HG03378 (cell line): ENCODE results near the gene RASAL1.

Experiments used
- ATAC-seq: cut with Tn5 transposase; IDR thresholded peaks from one replicate; pipeline ENCODE4 v1.9.1; 2021; ENCODE audit warnings: mild to moderate bottlenecking, moderate library complexity; ENCODE audit not compliant: unreplicated experiment

RASAL1 gene

DNA sequence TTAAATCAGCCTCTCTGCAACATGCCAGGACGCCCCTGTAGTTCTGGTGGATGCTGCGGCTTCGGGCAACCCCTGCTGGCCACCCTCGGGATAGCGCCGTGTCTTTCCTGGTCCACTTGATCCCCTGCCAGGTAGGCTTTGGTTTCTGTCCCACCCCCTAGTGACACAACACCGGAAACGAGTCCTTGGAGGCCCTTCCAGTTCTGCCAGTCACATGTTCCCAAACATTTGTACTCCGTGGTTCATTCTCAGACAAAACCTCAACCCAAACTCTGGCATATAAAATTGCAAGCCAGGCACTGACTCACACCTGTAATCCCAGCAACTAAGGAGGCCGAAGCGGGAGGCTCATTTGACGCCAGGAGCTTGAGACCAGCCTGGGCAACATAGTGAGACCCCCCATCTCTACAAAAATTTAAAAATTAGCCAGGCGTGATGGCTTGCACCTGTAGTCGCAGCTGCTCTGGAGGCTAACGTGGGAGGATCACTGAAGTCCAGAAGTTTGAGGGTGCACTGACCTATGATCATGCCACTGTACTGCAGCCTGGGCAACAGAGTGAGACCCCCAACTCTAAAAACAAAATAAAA is 37.0 kb downstream of the RASAL1 start:
- ATAC-seq: no peak

DNA sequence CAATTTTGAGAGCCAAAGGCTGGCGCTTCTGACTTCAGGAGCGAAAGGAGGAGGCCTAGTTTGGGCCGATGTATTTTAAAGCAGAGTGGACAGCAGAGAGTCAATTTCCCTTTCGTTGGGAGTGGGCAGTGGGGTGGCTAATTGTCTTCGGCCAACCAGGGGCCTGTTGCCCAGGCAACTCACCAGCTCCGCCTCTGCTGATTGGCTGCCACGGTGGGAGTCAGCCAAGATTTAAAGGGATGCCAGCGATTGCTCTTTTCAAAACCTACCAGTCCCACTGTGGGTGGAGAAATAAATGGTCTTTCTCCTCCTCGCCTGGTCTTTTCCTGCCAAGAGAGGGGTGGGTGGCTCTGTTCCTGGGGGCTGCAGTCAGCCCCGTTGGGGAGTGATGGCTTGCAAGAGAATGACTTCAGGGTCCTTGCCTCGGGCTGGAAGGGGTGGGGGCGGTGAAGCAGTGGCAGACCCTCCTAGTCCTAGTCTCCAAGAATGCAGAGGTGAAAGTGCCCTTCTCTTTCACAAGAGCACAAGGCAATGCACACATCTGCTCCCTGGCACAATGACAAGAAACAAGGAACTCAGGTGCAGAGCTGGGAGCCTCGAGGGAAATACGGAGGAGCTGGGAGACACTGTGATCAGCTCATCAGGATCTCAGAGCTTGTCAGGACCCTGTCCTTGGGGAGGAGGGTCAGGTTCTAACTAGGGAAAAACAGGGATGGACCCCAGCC is 37.7 kb downstream of the RASAL1 start:
- ATAC-seq: no peak

DNA sequence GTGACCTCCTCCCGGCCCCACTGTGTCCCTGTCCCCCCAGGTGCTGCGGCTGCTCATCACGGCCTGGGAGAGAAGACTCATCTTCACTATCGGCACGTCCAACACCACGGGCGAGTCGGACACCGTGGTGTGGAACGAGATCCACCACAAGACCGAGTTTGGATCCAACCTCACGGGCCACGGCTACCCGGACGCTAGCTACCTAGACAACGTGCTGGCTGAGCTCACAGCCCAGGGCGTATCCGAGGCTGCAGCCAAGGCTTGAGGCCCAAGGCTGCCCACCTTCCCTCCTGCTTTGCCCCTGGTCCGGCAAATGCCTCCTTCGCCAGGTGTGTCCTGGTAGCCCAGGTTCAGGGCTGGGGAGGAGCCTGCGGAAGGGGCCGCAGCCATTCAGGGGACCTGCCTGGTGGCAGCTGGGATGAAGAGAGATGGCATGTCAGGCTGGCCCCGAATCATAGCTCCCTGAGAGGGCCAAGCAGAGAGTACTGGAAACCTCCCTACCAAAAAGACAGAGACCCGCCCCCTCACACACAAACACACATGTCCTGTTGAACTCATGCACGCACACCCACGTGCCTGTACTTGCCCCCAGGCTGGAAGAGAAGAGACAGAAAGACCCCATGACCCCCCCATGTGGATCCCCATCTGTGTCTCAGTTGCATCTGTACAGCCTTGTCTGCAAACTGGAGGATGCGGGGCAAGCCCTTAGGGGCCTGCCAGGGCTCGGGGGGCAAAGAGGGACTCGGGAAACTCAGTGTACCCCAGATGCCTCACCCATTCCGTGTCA is 38.7 kb downstream of the RASAL1 start:
- ATAC-seq: no peak

DNA sequence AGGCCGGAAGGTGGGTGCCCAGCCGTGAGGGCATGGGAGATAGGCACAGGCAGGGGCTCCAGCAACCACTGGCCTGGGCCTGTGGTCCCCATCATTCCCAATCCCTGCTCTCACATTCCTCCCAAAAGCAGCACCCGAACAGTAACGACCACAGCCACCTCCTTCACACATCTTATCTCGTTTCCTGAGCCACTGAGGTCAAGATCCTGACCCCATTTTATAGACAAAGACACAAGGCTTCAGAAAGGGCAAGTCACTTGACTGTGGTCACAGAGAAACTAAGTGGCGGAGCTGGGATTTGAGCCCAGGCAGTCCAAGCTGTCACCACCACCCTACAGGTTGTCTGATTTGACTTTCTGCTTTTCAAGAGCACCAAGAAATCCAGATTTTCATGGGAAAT is 40.2 kb downstream of the RASAL1 start:
- no peak for ATAC-seq

DNA sequence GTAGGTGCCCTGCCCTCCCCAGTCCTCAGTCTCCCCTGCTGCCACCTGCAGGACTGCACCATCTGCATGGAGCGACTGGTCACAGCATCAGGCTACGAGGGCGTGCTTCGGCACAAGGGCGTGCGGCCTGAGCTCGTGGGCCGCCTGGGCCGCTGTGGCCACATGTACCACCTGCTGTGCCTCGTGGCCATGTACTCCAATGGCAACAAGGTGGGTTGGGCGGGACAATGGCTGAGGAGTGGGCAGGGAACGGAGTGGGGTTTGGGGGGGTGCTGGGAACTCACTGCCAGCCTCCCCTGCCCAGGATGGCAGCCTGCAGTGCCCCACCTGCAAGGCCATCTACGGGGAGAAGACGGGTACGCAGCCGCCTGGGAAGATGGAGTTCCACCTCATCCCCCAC is 40.8 kb downstream of the RASAL1 start:
- no peak for ATAC-seq

DNA sequence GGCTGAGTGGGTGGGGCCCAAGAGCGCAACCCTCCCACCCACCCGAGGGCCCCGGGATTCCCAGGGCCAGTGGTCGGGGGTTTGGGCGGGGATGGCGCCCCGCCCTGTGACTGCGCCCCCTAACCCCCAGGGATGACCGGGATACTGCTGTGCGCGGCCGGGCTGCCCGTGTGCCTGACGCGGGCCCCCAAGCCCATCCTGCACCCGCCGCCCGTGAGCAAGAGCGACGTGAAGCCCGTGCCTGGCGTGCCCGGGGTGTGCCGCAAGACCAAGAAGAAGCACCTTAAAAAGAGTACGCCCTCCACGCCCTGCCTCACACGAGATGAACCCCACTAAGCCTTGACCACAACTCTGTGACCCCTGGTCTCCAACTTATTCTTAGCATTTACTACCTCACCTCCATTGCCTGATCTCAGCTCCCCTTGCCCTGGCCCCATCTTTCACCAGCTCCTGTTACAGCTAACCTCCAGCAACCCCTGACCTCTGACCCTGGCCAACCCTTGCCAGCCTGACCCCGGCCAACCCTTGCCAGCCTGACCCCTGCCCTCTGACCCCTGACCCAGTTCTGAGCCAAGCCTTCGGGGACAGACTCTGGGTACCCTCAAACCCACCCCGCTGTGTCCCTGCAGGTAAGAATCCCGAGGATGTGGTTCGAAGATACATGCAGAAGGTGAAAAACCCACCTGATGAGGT is 42.0 kb downstream of the RASAL1 start:
- ATAC-seq: no peak

DNA sequence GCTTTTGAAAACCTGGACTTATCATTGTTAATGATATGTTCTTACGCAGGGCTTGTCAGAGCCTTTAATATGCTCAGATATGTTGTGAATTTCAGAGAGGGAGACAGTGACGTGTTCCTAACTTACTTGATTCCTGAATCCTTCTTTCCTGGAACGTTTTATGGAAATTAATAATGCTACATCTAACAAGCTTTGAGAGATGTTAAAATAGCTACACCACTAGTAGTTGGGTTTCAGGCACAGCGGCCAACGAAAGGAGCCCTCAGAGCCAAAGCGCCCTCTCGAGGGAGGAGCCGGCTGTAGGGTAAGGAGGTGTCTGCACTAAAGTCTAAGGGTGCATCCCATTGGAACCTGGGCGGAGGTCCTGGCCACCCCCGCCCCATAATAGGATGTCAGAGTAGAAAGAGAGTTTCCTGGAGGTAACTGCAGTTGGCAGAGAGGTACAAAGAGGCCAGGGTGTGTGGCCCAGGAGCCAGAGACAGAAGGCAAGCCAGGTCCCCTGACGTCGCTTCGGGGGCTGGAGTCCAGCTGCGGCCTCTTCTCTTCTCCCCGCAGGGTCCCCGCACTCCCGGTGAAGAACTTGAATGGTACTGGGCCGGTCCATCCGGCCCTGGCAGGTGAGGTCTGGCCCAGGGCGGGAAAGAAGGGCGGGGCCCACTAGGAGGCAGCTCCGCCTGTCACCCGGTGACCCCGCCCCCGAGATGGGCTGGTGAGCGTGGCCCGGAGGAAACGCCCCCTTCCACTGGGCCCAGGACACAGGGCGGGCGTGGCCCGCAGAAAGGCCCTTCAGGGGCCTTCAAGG is 42.8 kb downstream of the RASAL1 start:
- no peak for ATAC-seq

DNA sequence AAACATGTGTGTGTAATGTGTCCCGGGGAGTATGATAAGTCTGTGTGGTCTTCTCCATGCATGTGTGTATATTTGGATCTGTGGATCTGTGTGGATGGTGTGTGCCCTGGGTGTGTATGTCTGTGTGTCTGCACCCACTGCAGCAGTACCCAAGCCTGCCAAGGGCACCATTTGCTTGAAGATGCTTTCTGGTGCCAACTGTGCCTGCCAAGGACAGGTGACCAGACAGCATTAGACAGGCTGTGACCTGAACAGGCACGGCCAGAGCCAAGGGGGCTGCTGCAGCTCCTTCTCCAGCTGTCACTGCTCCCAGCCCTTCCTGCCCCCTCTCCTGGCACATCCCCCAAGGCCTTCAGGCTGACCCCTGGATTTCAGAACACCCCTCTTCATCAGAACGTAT is 44.1 kb downstream of the RASAL1 start:
- no peak for ATAC-seq

DNA sequence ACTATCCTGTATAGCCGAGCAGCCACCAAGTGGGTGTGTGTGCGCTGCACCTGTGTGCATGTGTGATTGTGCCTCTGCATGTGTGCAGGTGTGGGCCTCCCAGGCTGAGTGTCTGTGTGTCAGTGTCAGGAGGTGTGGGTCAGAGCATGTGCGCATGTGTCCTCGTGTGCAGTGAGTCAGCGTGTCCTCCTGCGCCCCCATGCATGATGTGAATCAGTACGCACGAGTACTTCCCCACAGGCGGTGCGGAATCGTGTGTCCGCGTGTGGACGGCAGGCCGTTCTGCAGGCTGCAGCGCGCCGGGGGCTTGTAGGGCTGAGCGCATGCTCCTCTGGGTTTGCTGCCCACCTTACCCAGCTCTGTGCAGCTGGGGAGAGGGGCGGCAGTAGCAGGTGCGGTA is 44.8 kb downstream of the RASAL1 start:
- ATAC-seq: no peak

DNA sequence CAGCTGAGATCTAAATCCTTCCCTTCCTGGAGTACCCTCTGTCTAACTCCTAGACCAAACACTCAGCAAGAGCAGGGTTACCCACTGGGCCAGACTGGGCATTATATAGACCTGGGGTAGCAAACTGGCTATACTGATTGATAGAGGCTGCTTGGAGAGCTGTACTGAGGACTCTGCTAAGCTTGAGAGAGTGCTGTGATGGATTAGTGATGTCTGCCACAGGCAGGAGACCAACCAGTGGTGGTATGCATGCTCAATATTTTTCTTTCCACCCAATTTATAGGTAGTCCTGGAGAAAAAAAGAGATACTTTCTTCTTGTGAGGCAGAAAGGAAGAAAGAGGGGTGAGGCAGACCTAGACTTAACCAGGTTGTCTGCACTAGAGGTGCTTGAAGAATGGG is 45.7 kb downstream of the RASAL1 start:
- no peak for ATAC-seq

DNA sequence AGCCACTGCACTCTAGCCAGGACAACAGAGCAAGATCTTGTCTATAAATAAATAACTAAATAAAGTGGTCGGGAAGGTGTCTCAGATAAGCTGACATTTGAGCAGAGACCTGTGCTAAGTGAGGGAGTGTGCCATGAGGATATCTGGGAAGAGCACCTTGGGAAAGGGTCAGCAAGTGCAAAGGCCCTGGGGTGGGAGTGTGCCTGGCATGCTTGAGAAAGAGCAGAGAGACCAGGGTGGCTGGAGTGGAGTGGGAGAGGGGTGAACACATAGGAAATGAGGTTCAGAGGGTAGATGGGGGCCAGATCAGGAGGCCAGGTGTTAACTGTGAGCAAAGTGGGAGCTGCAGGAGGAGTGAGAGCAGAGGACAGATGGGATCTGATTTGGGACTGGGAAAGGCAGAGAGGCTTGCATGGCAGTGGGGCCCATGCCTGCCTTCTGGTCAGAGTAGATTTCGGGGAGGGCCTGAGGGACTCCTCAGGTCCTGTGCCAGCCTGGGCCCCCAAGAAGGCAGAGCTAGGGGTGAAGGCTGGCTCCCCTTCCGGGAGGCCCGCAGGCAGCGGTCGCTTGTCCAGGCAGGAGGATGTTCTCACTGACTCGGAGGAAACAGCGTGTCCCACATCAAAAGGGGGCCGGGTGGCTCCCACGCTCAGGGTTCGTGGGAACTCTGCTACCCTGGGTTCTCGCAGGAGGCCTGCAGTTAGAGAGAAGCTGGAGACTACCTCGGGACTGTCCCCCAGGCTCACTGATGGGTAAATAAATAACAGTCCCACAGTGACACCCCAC is 46.4 kb downstream of the RASAL1 start:
- no peak for ATAC-seq

DNA sequence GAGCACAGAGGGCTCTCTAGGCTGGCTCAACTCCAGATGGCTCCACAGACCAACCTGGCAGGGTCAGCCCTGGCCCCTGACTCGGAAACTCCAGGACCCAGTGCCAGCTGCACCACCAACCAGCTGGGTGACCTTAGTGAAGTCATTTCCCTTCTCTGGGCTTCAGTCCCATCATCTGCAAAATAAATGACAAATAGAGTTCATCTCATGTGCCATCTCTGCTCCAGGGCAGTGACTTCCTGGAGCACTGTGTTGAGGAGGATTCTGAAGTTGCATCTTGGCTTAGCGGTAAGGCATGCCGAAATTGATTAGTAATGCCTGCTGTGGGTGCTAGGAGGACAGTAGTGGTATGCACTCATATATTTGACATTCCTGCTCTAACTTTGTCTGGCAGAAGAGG is 47.5 kb downstream of the RASAL1 start:
- ATAC-seq: no peak

DNA sequence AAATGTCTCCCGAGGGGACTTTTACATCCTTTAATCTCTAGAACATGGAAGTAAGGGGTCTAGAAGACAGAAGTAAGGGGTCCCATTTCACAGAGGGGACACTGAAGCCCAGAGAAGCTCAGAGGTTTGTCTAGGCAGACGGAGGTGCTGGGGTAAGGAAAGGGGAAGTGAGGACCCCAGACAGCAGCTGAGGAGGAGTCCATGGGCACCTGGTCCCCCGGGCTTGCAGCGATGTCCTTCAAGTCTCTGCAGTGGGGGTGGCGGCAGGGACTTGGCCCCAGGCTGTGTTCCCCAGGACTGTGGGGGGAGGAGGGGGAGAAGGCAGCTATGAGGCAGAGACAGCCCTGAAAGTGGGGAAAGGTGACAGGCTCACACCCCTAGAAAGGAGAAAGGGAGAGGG is 48.4 kb downstream of the RASAL1 start:
- ATAC-seq: no peak

DNA sequence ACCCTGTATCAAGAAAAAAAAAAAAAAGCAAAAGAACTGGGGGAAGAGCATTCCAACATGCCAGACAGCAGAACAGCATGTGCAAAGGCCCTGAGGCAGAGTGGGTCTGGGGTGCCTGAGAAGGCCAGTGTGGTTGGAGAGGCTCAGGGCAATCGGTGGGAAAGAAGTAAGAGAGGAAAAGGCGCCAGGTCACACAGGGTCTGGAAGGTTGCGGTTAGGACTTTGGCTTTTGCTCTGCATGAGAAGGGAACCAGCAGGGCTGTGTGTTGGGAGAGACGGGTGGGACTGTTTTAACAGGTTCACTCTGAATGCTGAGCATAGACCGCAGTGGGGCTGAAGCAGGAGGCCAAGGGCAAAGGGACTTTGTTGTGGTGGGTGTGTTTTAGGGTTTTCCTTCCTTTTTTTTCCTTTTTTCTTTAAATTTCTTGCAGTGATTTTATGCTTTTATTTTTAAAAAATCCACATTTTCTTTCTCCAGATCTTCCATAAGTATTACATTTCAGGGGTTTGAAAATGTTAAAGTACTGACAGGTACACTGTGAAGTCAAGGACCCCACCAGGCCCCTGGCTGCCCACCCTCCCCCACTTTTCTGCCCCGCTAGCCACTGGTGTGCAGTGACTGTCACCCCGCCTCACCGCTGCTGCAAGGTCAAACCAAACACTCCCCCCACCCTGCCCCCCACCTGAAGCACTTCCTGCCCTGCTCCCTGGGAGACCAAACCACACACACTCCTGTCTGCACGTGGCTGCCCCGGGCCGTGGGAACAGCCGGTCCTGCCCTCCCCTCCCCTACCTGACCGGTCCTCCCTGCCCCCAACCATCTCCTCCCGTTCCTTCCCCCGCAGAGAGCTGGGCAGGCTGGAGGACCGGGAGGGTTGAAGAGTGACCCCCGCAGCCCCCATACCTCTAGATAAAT is 49.1 kb downstream of the RASAL1 start:
- no peak for ATAC-seq

DNA sequence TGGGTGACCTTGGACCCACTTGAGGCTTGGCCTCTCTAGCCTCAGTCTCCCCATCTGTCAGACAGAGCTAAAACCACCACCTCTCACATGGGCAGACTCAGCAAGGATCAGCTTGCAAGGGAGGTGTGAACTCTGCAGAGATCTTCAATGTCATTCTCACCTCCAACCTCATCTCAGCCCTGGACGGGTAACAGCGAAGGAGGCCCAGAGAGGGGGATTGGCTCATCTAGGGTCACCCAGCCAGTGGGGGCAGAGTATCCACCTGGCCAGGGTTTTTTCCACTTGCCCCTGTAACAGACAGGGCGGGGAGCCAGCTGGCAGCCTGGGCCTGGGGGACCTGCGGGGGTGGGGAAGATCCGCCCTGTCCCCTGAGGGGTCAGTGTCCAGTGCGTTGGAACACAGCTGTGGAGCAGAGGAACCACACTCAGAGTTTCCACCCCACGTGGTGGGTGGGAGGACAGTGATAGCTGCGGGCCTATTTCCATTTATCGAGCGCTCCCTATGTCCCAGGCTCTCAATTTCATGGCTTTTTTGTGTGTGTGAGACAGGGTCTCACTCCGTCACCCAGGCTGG is 51.6 kb downstream of the RASAL1 start:
- no peak for ATAC-seq

DNA sequence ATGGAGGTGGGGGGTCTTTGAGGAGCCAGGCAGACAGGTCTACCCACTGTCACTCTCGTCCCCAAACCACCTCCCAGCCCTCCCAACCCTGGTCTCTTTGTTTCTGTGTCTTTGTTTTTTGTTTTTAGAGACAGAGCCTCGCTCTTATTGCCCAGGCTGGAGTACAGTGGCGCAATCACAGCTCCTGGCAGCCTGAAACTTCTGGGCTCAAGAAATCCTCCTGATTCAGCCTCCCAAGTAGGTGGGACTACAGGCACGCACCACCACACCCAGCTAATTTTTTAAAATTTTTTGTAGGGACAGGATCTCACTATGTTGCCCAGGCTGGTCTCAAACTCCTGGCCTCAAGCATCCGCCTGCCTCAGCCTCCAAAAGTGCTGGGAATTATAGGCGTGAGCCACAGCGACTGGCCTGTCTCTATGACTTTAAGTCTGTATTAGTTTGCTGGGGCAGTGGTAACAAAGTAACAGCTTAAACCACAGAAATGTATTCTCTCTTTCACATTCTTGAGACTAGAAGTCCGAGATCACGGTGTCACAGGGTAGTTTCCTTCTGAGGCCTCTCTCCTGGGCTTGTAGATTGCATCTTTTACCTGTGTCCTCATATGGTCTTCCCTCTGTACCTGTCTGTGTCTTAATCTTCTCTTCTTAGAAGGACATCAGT is 52.9 kb downstream of the RASAL1 start:
- ATAC-seq: peak; percentile 63

DNA sequence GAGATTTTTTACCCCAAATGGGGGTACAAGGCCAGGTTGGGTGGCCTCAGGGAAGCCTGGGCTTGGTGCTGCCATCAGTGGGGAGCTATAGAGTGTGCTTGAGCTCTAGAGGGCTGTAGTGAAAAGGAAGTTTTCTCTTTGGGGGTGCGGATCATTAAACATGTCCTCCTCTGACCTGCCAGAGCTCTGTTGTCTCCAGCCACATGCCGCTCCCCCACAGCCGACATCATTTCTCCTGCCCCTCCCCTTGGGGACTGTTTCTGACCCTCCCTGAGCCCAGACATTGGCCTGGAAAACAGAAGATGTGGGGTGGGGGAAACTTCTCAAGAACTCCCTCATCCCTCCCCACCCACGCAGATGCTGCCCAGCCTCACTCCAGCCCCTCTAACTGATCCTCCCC is 53.7 kb downstream of the RASAL1 start:
- no peak for ATAC-seq

DNA sequence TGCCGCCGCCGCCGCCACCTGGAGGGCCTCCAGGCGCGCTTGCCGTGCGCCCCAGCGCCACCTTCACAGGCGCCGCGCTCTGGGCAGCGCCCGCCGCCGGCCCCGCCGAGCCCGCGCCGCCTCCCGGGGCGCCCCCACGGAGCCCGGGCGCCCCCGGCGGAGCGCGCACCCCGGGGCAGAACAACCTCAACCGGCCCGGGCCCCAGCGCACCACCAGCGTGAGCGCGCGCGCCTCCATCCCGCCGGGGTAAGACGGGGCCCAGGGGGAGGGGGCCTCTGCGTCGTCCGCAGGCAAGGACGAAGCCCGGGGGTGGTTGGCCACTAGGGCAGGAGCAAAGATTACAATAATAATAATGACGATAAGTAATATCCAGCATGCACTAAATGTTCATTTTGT is 57.7 kb downstream of the RASAL1 start:
- no peak for ATAC-seq
